ENCODE results near the gene CFAP65.
A peak's percentile ranks its signal among the peaks of the same experiment; 100 is the strongest.

The CFAP65 gene

DNA sequence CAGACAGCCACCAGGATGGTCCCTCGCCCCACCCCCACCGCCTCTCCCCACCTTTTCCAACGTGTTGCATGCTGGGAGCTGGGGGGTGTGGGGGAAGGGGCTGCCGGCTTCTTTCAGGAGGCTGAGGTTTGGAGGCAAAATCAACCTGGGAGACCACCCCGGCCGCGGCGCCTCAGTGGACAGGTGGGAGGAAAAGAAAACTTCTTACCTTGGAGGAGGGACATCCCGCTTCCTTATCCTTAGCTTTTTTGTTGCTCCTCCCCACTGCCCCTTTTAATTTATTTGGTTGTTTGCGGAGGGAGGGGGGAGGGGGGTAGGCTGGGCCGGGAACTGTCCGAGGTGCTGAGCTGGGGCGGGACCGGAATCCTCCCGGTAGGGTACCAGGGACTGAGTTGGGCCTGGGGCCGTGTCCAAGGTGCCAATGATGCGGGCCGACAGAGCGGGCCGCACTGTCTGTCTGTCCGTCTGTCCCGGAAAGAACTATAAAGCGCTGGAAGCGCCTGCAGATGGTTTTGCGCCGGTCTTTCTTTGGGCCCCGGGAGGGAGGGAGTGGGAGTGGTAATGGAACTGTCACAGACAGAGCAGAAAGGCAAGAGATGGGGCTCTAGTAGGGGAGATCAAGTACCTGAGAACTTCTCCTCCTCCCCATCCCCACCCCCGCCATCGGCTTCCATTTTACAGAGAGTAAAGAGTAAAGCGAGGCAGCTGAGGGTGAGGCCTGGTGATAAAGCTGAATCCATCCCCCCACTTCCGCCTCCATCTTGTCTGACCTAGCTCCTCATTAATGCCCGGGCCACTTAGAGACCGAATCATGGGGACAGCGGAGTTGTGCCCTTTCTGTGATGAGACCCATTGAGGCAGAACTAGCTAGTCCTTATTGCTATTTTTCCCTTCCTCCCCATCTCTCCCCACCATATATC is 79.4 kb downstream of the CFAP65 start:
- no peak for FAIRE-seq

DNA sequence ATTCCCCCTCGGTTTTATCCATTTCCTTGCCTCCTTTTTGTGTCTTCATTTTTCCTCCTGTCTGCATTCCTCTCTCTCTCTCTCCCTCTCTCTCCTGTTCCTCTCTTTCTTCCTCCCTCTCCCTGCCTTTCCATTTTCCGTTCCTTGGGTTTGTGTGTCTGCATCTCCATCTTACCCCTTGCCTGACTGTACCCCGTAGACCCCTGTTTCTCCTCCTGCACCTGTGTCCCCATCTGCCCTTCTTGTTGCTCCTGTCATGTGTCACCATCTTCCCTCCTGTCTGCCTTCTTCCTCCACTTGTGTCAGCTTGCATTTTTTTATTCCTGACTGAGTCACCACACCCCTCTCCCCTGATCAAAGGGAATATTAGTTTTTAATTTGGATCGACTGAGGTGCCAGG is 80.1 kb downstream of the CFAP65 start:
- FAIRE-seq: no peak

DNA sequence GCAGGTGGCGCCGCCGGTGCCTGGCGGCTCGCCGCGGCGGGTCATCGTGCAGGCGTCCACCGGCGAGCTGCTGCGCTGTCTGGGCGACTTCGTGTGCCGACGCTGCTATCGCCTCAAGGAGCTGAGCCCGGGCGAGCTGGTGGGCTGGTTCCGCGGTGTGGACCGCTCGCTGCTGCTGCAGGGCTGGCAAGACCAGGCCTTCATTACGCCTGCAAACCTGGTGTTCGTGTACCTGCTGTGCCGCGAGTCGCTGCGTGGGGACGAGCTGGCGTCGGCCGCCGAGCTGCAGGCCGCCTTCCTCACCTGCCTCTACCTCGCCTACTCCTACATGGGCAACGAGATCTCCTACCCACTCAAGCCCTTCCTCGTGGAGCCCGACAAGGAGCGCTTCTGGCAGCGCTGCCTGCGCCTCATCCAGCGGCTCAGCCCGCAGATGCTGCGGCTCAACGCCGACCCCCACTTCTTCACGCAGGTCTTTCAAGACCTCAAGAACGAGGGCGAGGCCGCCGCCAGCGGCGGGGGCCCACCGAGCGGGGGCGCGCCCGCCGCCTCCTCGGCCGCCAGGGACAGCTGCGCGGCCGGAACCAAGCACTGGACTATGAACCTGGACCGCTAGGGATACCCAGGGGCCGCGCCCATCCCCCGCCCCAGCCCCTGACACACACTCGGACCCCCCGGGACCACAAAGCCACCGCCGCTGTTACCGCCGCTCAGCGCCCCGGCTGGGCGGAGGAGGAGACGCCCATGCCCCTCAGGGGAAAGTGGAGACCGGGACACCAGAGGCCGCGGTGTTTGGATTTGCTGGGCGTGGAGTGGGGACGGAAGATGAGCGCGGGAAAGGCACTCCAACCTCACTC is 80.8 kb downstream of the CFAP65 start:
- FAIRE-seq: no peak

DNA sequence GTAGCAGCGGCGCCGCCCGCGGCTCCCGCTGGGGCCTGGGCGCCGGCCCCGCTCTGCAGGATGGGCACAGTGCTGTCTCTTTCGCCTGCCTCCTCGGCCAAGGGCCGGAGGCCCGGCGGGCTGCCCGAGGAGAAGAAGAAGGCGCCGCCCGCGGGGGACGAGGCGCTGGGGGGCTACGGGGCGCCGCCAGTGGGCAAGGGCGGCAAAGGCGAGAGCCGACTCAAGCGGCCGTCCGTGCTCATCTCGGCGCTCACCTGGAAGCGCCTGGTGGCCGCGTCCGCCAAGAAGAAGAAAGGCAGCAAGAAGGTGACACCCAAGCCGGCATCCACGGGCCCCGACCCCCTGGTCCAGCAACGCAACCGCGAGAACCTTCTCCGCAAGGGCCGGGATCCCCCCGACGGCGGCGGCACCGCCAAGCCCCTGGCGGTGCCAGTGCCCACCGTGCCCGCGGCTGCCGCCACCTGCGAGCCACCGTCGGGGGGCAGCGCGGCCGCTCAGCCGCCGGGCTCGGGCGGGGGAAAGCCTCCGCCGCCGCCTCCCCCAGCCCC is 81.5 kb downstream of the CFAP65 start:
- no peak for FAIRE-seq

DNA sequence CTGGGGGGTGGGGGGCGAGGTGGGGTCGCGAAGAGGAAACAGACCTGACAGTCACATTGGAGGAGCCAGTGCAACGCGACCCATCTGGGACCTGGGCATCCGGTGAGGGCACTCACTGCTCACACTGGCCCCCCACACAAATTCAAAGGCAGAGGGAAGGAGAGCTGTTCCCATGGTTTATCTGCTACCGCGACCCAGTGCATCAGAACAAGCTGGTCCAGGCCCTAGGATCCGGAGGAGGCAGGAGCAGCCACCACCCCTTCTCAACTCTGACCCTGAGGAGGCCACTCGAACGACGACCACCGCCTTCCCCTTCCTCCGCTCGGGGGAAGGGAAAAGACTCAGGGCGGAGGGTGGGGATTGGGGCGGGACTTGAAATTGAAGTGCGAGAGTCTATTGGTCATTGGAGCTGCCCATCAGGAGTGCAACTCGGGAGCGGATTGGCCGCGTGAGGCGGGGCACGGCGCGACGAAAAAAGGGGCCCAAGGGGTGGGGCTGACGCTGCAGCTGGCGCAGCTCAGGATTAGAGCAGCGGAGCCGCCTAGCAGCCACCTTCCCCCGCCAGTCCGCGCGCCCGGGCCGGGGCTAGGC is 82.1 kb downstream of the CFAP65 start, which contains the start of gene CDK5R2:
Gene CDK5R2 (plus strand): TSS at position 526 of the 591 bp plus-strand sequence. CDS start 155 bp downstream, outside the sequence.
- FAIRE-seq: peak; percentile 48

DNA sequence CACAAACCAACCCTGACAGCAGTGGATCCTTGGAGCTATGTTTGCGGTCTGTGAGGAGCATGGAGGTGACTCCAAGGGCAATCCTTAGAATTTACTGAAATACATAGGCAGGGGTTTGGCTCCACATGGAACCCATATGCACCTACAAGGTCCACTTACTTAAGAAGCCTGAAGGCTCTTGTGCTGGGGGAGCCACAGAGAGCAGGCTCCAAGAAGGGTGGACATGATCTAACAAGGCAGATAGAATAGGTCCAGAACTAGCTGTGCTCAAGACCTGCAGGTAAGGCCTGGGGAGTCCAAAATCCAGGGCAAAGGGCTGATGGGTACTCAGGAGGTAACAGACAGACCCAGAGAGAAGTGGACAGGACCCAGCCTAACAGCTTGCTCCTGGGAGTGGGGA is 83.0 kb downstream of the CFAP65 start:
- FAIRE-seq: no peak

DNA sequence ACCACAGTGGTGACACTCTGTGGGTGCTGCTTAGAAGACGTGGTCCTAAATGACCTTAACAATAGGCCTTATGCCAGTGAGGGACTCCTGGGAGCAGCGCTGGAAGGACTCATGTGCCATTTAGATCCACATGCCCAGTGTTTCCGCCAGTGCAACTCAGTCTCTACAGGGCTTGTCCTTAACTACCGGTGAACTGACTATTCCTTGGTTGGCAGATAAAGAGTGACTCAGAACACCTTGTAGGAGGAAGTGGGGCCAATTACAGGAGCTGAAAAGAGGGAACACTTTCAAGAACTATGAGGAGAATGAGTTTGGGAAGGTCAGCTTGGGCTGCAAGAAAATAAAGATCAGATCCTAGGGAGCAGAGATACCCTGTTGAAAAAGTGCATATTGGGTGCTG is 83.6 kb downstream of the CFAP65 start:
- FAIRE-seq: no peak

DNA sequence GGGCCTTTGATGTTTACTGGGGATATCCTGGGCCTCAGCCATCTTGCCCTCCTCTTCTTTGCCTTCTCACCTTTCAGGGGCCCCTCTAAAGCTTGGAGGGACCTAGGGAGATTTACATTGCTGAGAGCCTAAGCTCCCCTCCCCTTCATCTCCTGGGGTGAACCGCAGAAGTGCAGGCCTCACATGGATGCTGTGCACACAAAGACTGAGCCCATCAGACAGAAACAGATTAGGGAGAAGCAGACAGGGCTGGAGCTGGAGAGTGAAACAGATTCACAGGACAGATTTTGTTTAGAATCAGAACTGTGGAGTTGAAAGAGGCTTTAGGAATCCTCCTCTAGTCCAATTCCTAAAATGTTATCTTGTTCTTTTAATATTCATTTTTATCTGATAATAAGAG is 85.3 kb downstream of the CFAP65 start:
- FAIRE-seq: no peak

DNA sequence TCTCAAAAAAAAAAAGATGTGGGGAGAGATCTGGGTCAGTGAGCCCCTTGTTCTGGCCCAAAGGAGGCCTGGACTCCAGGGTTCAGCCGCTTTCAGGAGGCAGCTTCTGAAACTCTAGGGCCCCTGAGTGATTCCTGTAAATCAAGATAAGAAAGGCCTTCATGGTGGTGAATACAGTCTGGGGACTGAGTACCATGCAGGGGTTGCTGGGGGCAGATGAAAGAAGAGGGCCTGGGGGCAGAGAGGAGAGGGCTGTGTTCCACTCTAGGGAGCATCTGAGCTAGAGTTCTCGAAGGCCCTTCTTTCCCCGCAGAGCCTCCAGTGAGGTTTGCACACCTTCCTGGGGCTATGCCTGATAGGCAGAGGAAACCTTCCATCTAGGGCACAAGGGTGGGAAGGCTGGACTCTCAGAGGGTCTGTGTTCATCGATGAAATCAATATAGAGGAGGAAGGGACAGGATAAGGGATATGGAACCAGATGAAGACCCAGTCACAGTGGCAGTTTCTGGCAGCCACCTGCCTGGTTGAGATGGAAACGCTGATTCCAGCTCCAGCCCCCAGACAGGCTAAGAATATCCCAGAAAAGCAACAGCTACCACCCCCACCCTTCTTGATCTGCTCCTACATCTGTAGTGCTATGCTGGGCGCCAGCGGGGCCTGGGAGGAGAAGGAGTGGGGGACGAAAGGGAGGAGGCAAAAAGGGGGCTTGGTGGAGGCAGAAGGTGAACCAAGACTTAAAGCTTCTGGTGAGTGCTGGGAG is 86.6 kb downstream of the CFAP65 start:
- FAIRE-seq: no peak

DNA sequence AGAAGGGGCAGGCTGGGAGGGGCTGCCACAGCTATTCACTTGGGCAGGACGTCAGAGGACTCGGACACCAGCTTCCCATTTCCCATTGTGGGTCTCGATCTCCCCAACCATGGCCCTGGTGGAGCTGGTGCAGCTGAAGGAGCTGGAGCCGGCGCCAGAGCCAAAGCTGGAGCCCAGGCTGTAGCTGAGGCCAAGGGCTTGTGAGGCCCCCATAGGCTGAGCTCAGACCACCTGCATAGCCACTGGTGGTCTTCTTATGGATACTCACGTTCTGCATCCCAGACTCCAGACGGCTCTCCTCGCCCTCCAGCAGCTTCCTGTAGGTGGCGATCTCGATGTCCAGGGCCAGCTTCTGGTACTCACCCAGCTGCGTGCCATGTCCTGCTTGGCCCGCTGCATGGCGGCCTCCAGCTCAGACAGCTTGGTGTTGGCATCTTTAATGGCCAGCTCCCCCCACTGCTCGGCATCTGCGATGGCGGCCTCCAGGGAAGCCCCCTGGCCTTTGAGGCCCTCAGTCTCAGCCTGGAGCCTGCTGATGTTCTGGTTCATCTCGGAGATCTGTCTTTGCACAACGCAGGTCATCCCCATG is 87.9 kb downstream of the CFAP65 start:
- no peak for FAIRE-seq

All from A204.1 (cell line).